ENCODE data around the gene RXRG. TPM values are rescaled to one million over a fixed set of nuclear protein-coding genes. Genes with fewer than 3 reads are reported as not detected.

RXRG gene
- total and polyA plus RNA-seq, 9 of the 15 experiments (the other 6 are each of a cell fraction or from before 2014, with no cell fraction given), result not detected

- no peaks in the 10 kb centered on the region for H3K36me3 ChIP-seq (ENCODE audit: control insufficient read depth, insufficient read depth, low read length)
- H3K4me3 ChIP-seq, result no peak overlapping the region
- in situ Hi-C loops (cut with MboI), result no loop called here
- no peaks in the 10 kb centered on the region for H3K9me1 ChIP-seq (ENCODE audit: control insufficient read depth, insufficient read depth, low read length)
- H3K27me3 ChIP-seq (ENCODE audit: control insufficient read depth in 2 of 2, insufficient read depth in 2 of 2, low read length in 2 of 2), result peaks cover 2 to 5% of the 10 kb centered on the region in 2 experiments; a peak in 3 of 5 replicates
- H3K9me3 ChIP-seq (replicated peaks; ENCODE audit: control insufficient read depth, insufficient read depth, low read depth, low read length), result no peaks in the 10 kb centered on the region
- no peak for TF ChIP-seq ZNF644 (tag; IDR thresholded peaks at IDR 0.05; ENCODE audit: low read depth)
- no peak for TF ChIP-seq ZNF398 (CRISPR knock-in tag; IDR thresholded peaks at IDR 0.05)
- TF ChIP-seq MCM3 (IDR thresholded peaks at IDR 0.05), result no peak
- no peak for TF ChIP-seq SAP30 (IDR thresholded peaks at IDR 0.05; ENCODE audit: borderline replicate concordance, insufficient read depth, low read depth, low read length, poor library complexity, severe bottlenecking)
- TF ChIP-seq MAX (CRISPR knock-in tag; IDR thresholded peaks at IDR 0.05), result no peak
- no peak for TF ChIP-seq FOXP1 (CRISPR knock-in tag; IDR thresholded peaks at IDR 0.05)
- no peak for TF ChIP-seq LEF1 (IDR thresholded peaks at IDR 0.05)
- no peak for TF ChIP-seq ZBTB7A (IDR thresholded peaks at IDR 0.05; ENCODE audit: borderline replicate concordance, control insufficient read depth, low read depth, low read length)
- TF ChIP-seq RCOR1 (IDR thresholded peaks at IDR 0.05; ENCODE audit: borderline replicate concordance in 1 of 2, low read depth in 2 of 2, low read length in 2 of 2), result no peak
- no peak for TF ChIP-seq MNT (conservative IDR thresholded peaks at IDR 0.05)
- TF ChIP-seq ZNF707 (CRISPR knock-in tag; conservative IDR thresholded peaks at IDR 0.05), result no peak
- no peak overlapping the region for H3K27ac ChIP-seq (ENCODE audit: extremely low read depth, low read depth, low read length)
- DNase-seq (ENCODE audit: extremely low read depth in 1 of 4, low spot score in 3 of 4) (no peak), FAIRE-seq (no peak), ATAC-seq (no peak)
- BruUV-seq (replicated peaks), result no TSS peak
- intact Hi-C loops (cut with micrococcal nuclease), result no loop called here
- no peak overlapping the region for H3K9ac ChIP-seq (ENCODE audit: insufficient read depth in 1 of 2, low read depth in 2 of 2, low read length in 2 of 2)
- WGBS (ENCODE audit: insufficient coverage, low coverage, missing lambda C conversion rate), result 1% methylated on average over 6 of the region's 6 CpGs
- POLR2A ChIA-PET, result interaction anchor here (0.6 kb wide), 1 partner anchor 161 kb away, joined by 3 read pairs; no protein-coding TSS in a partner anchor
- H3K4me2 ChIP-seq (ENCODE audit: insufficient read depth, low read length), result no peak overlapping the region
- CTCF ChIA-PET (ENCODE audit: low intra/inter-chr PET ratio), result no interaction called here
- no peak overlapping the region for H2AFZ ChIP-seq (ENCODE audit: low read depth, low read length)
- no peaks in the 10 kb centered on the region for H3K4me1 ChIP-seq (replicated peaks in 1 of 2; ENCODE audit: control insufficient read depth in 2 of 2, insufficient read depth in 2 of 2, low read length in 2 of 2)
- H4K20me1 ChIP-seq (replicated peaks; ENCODE audit: control insufficient read depth, insufficient read depth, low read length), result no peaks in the 10 kb centered on the region
- H3K79me2 ChIP-seq (ENCODE audit: control insufficient read depth, insufficient read depth, low read length), result no peaks in the 10 kb centered on the region
Observed at GRCh38 chr1:165381745-165382505, 63.0 kb downstream of the RXRG start.
